ENCODE data around the gene MAB21L2. TPM values are rescaled to one million over a fixed set of nuclear protein-coding genes. Genes with fewer than 3 reads are reported as not detected.

Gene MAB21L2
- total and polyA plus RNA-seq, 2 experiments from 2014 or later: 0.39 TPM; not detected in 1

DNA sequence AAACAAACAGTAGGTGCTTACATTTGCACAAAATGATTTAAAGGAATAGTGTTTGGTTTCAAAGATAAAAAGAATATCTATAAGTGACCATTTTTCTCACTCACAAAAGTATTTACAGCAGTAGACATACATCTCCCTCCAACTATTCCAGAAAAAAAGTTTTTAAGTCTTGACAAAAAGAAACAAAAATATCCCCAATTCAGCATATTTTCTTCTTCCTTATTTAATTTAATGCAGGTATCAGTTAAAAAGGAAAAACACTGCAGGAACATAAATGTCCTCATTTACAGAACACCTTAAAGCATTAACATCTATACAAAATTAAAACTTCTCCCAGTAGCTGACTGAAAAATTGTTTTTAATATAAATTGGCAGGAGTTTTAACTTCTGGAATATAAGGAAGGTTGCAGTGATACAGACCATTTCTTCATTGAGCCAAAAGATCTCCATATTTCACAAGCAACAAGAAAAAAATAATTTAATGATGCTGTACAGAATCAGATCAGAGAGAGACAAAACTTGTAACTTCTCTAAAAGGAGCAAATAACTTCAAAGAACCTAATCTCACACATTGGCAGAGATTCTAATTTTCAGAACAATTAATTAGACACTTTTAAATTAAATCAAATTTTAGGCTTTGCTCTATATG, 4.3 kb downstream of the MAB21L2 start:
- no peaks in the 10 kb centered on the region for H3K9me2 ChIP-seq (ENCODE audit: insufficient read depth)
- peaks cover 56% of the 10 kb centered on the region for H3K27me3 ChIP-seq (ENCODE audit: insufficient read depth)
- DNase-seq (ENCODE audit: low spot score): no peak
- no peak overlapping the region for H3K27ac ChIP-seq (ENCODE audit: low read depth)
- H3K36me3 ChIP-seq (ENCODE audit: insufficient read depth): no peaks in the 10 kb centered on the region
- no peaks in the 10 kb centered on the region for H3K9me3 Mint-ChIP-seq
- 0 out of 3 replicates have a peak, but pooled peaks cover 5% of the 10 kb centered on the region for H3K36me3 Mint-ChIP-seq (ENCODE audit: low read depth)
- H3F3A ChIP-seq (replicated peaks; ENCODE audit: low read depth): no peaks in the 10 kb centered on the region
- H4K20me1 ChIP-seq (replicated peaks; ENCODE audit: insufficient read depth): peaks cover 14% of the 10 kb centered on the region
- TF ChIP-seq ZNF331 (CRISPR knock-in tag; IDR thresholded peaks at IDR 0.05; ENCODE audit: low read depth) (no peak), EZH2 (IDR thresholded peaks at IDR 0.05; ENCODE audit: low read depth, unreplicated experiment) (no peak), CREB1 (CRISPR knock-in tag; IDR thresholded peaks at IDR 0.05; ENCODE audit: low read depth) (no peak), ZNF114 (CRISPR knock-in tag; IDR thresholded peaks at IDR 0.05) (no peak)
- H3K4me1 Mint-ChIP-seq: peaks cover 44% of the 10 kb centered on the region
- no peak for ATAC-seq
- no peaks in the 10 kb centered on the region for H3K79me2 ChIP-seq (replicated peaks; ENCODE audit: insufficient read depth)
- H2AFZ ChIP-seq: no peak overlapping the region
- no peak overlapping the region for H3K27ac Mint-ChIP-seq
- peaks cover 46% of the 10 kb centered on the region for H3K27me3 Mint-ChIP-seq (ENCODE audit: insufficient read depth, low read depth, poor library complexity)
- 0 out of 2 replicates have a peak overlapping the region, but pooled peaks have one; percentile 3 for H3K4me2 ChIP-seq
- H3K4me3 ChIP-seq: no peak overlapping the region
- H3K4me3 Mint-ChIP-seq: no peak overlapping the region
- H3K4me1 ChIP-seq (ENCODE audit: insufficient read depth): peaks cover 38% of the 10 kb centered on the region

DNA sequence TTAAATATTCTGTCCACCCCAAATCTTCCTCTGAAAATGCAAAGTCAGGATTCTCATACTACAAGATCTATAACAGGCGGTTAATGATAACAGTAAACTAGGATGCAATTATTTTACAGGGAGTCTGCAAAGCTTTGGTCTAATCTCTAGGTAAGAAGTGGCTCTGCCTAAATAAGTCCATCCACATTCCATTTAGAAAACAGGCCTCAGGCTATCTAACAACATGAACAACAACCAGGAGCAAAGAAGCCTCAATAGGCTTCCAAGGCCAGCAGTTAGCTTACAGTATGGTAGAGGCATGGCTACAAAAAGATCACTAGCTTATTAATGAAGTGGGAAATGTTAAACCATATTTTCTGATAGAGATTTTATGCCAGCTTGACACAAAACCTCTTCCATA, 6.4 kb downstream of the MAB21L2 start:
- Mint-ChIP-seq H3K9me3 (no peaks in the 10 kb centered on the region), H3K4me3 (no peak overlapping the region), H3K36me3 (ENCODE audit: low read depth) (0 out of 3 replicates have a peak, but pooled peaks cover 5% of the 10 kb centered on the region), H3K4me1 (peaks cover 40% of the 10 kb centered on the region), H3K27ac (no peak overlapping the region), H3K27me3 (ENCODE audit: insufficient read depth, low read depth, poor library complexity) (peaks cover 29% of the 10 kb centered on the region)
- Histone ChIP-seq H3K79me2 (replicated peaks; ENCODE audit: insufficient read depth) (no peaks in the 10 kb centered on the region), H3K27ac (ENCODE audit: low read depth) (no peak overlapping the region), H3K4me2 (no peak overlapping the region), H3K4me1 (ENCODE audit: insufficient read depth) (peaks cover 46% of the 10 kb centered on the region), H3K9me2 (ENCODE audit: insufficient read depth) (no peaks in the 10 kb centered on the region), H2AFZ (no peak overlapping the region), H4K20me1 (replicated peaks; ENCODE audit: insufficient read depth) (peaks cover 14% of the 10 kb centered on the region), H3K27me3 (ENCODE audit: insufficient read depth) (peaks cover 37% of the 10 kb centered on the region), H3F3A (replicated peaks; ENCODE audit: low read depth) (no peaks in the 10 kb centered on the region), H3K36me3 (ENCODE audit: insufficient read depth) (no peaks in the 10 kb centered on the region), H3K4me3 (no peak overlapping the region)
- DNase-seq (ENCODE audit: low spot score) (no peak), ATAC-seq (no peak)
- TF ChIP-seq NANOG (IDR thresholded peaks at IDR 0.05; ENCODE audit: borderline replicate concordance): no peak
- TF ChIP-seq EZH2phosphoT487 (IDR thresholded peaks at IDR 0.05; ENCODE audit: unreplicated experiment): no peak
- TF ChIP-seq CREB1 (CRISPR knock-in tag; IDR thresholded peaks at IDR 0.05; ENCODE audit: low read depth): no peak
- TF ChIP-seq, protein P1, sequence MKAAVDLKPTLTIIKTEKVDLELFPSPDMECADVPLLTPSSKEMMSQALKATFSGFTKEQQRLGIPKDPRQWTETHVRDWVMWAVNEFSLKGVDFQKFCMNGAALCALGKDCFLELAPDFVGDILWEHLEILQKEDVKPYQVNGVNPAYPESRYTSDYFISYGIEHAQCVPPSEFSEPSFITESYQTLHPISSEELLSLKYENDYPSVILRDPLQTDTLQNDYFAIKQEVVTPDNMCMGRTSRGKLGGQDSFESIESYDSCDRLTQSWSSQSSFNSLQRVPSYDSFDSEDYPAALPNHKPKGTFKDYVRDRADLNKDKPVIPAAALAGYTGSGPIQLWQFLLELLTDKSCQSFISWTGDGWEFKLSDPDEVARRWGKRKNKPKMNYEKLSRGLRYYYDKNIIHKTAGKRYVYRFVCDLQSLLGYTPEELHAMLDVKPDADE (IDR thresholded peaks at IDR 0.05): no peak
- TF ChIP-seq JUNB (IDR thresholded peaks at IDR 0.05; ENCODE audit: unreplicated experiment): no peak

DNA sequence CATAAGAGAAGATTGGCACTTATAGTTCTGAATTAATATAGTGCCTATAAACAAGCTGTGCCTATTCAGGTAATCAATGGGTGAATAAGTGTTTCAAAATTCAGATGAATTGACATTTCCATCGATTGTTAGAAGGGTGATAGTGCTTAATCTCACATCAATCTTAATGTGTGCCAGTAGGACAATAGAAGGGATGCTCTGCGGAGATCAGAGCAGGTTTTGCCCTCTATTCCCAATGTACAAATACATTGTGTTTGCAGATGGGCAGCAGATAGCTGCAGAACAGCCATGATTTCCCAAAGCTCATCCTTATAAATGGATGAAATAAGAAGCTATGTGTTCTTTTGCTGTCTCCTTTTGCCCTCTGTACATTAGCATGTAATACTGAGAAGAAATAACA, 7.2 kb downstream of the MAB21L2 start:
- H3K4me3 Mint-ChIP-seq: no peak overlapping the region
- Histone ChIP-seq H3F3A (replicated peaks; ENCODE audit: low read depth) (no peaks in the 10 kb centered on the region), H3K36me3 (ENCODE audit: insufficient read depth) (no peaks in the 10 kb centered on the region), H3K4me3 (no peak overlapping the region), H3K4me2 (no peak overlapping the region), H3K79me2 (replicated peaks; ENCODE audit: insufficient read depth) (no peaks in the 10 kb centered on the region), H3K9me2 (ENCODE audit: insufficient read depth) (no peaks in the 10 kb centered on the region), H2AFZ (no peak overlapping the region), H3K27ac (ENCODE audit: low read depth) (no peak overlapping the region), H4K20me1 (replicated peaks; ENCODE audit: insufficient read depth) (peaks cover 14% of the 10 kb centered on the region), H3K27me3 (ENCODE audit: insufficient read depth) (peaks cover 28% of the 10 kb centered on the region), H3K4me1 (ENCODE audit: insufficient read depth) (peaks cover 45% of the 10 kb centered on the region)
- DNase-seq (ENCODE audit: low spot score) (no peak), ATAC-seq (no peak)
- peaks cover 20% of the 10 kb centered on the region for H3K27me3 Mint-ChIP-seq (ENCODE audit: insufficient read depth, low read depth, poor library complexity)
- H3K9me3 Mint-ChIP-seq: no peaks in the 10 kb centered on the region
- peaks cover 34% of the 10 kb centered on the region for H3K4me1 Mint-ChIP-seq
- 0 out of 3 replicates have a peak, but pooled peaks cover 5% of the 10 kb centered on the region for H3K36me3 Mint-ChIP-seq (ENCODE audit: low read depth)
- H3K27ac Mint-ChIP-seq: no peak overlapping the region
- TF ChIP-seq ZNF331 (CRISPR knock-in tag; IDR thresholded peaks at IDR 0.05; ENCODE audit: low read depth): no peak
- TF ChIP-seq, protein P1 (IDR thresholded peaks at IDR 0.05): no peak
- TF ChIP-seq ZNF114 (CRISPR knock-in tag; IDR thresholded peaks at IDR 0.05): no peak
